A673 (cell line): ENCODE data around the gene HERC4.

Experiments
- CTCF ChIP-seq: fragments of 300-800, 200-600 bp; sonication (generic); conservative IDR thresholded peaks from 2 replicates; pipeline ENCODE4 v1.5.1; 2017; ENCODE audit warnings: low read depth, mild to moderate bottlenecking, antibody characterized with exemption, low read length, moderate library complexity, mixed read lengths
- EZH2 ChIP-seq: fragments of 200-600 bp; sonication (generic); IDR thresholded peaks from 2 replicates; pipeline ENCODE4 v1.6.1; 2017; ENCODE audit warnings: borderline replicate concordance, low read depth, mild to moderate bottlenecking, mixed read lengths, antibody characterized with exemption, low read length; ENCODE audit not compliant: poor library complexity, severe bottlenecking

- no peak for TF ChIP-seq CTCF
- TF ChIP-seq EZH2, result no peak
Measured at GRCh38 chr10:68053553-68053952, 21.5 kb downstream of the HERC4 start.
